GM23338 (cell line): Measurements from ENCODE around the gene EGR2.

Experiments used
- EZH2 ChIP-seq: fragments of 200-600 bp; sonication (generic); IDR thresholded peaks from one replicate; pipeline ENCODE4 v1.8.0; 2017; ENCODE audit warnings: antibody characterized with exemption, mild to moderate bottlenecking, low read depth; ENCODE audit not compliant: unreplicated experiment
- EZH2phosphoT487 ChIP-seq: fragments of 200-600 bp; sonication (generic); IDR thresholded peaks from one replicate; pipeline ENCODE4 v1.8.1; 2018; ENCODE audit warnings: antibody characterized with exemption; ENCODE audit not compliant: unreplicated experiment
- JUNB ChIP-seq: IDR thresholded peaks from one replicate; pipeline ENCODE4 v1.6.1; 2016; ENCODE audit warnings: antibody characterized with exemption; ENCODE audit not compliant: unreplicated experiment
- POLR2AphosphoS5 ChIP-seq: IDR thresholded peaks from 2 replicates; pipeline ENCODE4 v1.6.1; 2016; ENCODE audit warnings: antibody characterized with exemption, low read depth
- TF ChIP-seq, protein P1 (sequence below), 2 experiments: fragments of 200-600 bp in 1 of 2; sonication (generic) in 1 of 2; conservative IDR thresholded peaks; 2 replicates each; pipeline versions ENCODE4 v1.5.1 to v1.6.1; 2016 to 2017; ENCODE audit warnings: antibody characterized with exemption in 2 of 2, low read depth in 2 of 2, mild to moderate bottlenecking in 2 of 2, moderate library complexity in 1 of 2
- TF ChIP-seq, protein P2 (sequence below): IDR thresholded peaks from 2 replicates; pipeline ENCODE4 v1.6.1; 2016; ENCODE audit warnings: antibody characterized with exemption
- TF ChIP-seq, protein P3 (sequence below): IDR thresholded peaks from one replicate; pipeline ENCODE4 v1.6.1; 2018; ENCODE audit warnings: antibody characterized with exemption; ENCODE audit not compliant: unreplicated experiment
- TF ChIP-seq, protein P4 (sequence below): fragments of 250-450 bp; sonication (Bioruptor Pico); IDR thresholded peaks from 2 replicates; pipeline ENCODE4 v1.5.0; 2020; ENCODE audit warnings: mild to moderate bottlenecking, moderate library complexity

DNA sequence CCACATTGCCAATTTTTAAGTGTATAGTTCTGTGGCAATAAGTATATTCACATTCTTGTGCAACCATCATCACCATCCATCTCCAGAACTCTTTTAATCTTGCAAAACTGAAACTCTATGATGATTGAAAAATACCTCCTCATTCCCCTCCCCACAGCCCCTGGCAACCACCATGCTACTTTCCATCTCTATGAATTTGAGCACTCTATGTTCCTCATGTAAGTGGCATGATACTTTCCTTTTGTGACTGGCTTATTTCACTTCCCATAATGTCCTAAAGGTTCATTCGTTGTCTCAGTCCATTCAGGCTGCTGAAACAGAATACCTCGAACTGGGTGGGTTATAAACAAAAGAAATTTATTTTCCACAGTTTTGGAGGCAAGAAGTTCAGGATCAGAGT is 23.4 kb upstream of the EGR2 start:
- TF ChIP-seq, protein P1, sequence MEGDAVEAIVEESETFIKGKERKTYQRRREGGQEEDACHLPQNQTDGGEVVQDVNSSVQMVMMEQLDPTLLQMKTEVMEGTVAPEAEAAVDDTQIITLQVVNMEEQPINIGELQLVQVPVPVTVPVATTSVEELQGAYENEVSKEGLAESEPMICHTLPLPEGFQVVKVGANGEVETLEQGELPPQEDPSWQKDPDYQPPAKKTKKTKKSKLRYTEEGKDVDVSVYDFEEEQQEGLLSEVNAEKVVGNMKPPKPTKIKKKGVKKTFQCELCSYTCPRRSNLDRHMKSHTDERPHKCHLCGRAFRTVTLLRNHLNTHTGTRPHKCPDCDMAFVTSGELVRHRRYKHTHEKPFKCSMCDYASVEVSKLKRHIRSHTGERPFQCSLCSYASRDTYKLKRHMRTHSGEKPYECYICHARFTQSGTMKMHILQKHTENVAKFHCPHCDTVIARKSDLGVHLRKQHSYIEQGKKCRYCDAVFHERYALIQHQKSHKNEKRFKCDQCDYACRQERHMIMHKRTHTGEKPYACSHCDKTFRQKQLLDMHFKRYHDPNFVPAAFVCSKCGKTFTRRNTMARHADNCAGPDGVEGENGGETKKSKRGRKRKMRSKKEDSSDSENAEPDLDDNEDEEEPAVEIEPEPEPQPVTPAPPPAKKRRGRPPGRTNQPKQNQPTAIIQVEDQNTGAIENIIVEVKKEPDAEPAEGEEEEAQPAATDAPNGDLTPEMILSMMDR (conservative IDR thresholded peaks at IDR 0.05; ENCODE audit: low read depth in 2 of 2) = no peak
- TF ChIP-seq, protein P2, sequence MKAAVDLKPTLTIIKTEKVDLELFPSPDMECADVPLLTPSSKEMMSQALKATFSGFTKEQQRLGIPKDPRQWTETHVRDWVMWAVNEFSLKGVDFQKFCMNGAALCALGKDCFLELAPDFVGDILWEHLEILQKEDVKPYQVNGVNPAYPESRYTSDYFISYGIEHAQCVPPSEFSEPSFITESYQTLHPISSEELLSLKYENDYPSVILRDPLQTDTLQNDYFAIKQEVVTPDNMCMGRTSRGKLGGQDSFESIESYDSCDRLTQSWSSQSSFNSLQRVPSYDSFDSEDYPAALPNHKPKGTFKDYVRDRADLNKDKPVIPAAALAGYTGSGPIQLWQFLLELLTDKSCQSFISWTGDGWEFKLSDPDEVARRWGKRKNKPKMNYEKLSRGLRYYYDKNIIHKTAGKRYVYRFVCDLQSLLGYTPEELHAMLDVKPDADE = no peak
- TF ChIP-seq EZH2phosphoT487 (no peak), EZH2 (no peak), JUNB (no peak), POLR2AphosphoS5 (no peak)
- TF ChIP-seq, protein P3, sequence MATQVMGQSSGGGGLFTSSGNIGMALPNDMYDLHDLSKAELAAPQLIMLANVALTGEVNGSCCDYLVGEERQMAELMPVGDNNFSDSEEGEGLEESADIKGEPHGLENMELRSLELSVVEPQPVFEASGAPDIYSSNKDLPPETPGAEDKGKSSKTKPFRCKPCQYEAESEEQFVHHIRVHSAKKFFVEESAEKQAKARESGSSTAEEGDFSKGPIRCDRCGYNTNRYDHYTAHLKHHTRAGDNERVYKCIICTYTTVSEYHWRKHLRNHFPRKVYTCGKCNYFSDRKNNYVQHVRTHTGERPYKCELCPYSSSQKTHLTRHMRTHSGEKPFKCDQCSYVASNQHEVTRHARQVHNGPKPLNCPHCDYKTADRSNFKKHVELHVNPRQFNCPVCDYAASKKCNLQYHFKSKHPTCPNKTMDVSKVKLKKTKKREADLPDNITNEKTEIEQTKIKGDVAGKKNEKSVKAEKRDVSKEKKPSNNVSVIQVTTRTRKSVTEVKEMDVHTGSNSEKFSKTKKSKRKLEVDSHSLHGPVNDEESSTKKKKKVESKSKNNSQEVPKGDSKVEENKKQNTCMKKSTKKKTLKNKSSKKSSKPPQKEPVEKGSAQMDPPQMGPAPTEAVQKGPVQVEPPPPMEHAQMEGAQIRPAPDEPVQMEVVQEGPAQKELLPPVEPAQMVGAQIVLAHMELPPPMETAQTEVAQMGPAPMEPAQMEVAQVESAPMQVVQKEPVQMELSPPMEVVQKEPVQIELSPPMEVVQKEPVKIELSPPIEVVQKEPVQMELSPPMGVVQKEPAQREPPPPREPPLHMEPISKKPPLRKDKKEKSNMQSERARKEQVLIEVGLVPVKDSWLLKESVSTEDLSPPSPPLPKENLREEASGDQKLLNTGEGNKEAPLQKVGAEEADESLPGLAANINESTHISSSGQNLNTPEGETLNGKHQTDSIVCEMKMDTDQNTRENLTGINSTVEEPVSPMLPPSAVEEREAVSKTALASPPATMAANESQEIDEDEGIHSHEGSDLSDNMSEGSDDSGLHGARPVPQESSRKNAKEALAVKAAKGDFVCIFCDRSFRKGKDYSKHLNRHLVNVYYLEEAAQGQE = no peak
- TF ChIP-seq, protein P4, sequence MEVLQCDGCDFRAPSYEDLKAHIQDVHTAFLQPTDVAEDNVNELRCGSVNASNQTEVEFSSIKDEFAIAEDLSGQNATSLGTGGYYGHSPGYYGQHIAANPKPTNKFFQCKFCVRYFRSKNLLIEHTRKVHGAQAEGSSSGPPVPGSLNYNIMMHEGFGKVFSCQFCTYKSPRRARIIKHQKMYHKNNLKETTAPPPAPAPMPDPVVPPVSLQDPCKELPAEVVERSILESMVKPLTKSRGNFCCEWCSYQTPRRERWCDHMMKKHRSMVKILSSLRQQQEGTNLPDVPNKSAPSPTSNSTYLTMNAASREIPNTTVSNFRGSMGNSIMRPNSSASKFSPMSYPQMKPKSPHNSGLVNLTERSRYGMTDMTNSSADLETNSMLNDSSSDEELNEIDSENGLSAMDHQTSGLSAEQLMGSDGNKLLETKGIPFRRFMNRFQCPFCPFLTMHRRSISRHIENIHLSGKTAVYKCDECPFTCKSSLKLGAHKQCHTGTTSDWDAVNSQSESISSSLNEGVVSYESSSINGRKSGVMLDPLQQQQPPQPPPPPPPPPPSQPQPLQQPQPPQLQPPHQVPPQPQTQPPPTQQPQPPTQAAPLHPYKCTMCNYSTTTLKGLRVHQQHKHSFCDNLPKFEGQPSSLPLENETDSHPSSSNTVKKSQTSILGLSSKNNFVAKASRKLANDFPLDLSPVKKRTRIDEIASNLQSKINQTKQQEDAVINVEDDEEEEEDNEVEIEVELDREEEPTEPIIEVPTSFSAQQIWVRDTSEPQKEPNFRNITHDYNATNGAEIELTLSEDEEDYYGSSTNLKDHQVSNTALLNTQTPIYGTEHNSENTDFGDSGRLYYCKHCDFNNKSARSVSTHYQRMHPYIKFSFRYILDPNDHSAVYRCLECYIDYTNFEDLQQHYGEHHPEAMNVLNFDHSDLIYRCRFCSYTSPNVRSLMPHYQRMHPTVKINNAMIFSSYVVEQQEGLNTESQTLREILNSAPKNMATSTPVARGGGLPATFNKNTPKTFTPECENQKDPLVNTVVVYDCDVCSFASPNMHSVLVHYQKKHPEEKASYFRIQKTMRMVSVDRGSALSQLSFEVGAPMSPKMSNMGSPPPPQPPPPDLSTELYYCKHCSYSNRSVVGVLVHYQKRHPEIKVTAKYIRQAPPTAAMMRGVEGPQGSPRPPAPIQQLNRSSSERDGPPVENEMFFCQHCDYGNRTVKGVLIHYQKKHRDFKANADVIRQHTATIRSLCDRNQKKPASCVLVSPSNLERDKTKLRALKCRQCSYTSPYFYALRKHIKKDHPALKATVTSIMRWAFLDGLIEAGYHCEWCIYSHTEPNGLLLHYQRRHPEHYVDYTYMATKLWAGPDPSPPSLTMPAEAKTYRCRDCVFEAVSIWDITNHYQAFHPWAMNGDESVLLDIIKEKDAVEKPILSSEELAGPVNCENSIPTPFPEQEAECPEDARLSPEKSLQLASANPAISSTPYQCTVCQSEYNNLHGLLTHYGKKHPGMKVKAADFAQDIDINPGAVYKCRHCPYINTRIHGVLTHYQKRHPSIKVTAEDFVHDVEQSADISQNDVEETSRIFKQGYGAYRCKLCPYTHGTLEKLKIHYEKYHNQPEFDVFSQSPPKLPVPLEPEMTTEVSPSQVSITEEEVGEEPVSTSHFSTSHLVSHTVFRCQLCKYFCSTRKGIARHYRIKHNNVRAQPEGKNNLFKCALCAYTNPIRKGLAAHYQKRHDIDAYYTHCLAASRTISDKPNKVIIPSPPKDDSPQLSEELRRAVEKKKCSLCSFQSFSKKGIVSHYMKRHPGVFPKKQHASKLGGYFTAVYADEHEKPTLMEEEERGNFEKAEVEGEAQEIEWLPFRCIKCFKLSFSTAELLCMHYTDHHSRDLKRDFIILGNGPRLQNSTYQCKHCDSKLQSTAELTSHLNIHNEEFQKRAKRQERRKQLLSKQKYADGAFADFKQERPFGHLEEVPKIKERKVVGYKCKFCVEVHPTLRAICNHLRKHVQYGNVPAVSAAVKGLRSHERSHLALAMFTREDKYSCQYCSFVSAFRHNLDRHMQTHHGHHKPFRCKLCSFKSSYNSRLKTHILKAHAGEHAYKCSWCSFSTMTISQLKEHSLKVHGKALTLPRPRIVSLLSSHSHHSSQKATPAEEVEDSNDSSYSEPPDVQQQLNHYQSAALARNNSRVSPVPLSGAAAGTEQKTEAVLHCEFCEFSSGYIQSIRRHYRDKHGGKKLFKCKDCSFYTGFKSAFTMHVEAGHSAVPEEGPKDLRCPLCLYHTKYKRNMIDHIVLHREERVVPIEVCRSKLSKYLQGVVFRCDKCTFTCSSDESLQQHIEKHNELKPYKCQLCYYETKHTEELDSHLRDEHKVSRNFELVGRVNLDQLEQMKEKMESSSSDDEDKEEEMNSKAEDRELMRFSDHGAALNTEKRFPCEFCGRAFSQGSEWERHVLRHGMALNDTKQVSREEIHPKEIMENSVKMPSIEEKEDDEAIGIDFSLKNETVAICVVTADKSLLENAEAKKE = no peak
